Measurements from ENCODE around the gene IRAK1. TPM values are rescaled to one million over a fixed set of nuclear protein-coding genes. Genes with fewer than 3 reads are reported as not detected.

IRAK1 gene
- total and polyA plus RNA-seq, 10 of the 15 experiments (the other 5 are each of a cell fraction or from before 2014, with no cell fraction given), result 4.2 to 136 (median 39.5) TPM

- TF ChIP-seq CEBPZ (IDR thresholded peaks at IDR 0.05; ENCODE audit: low read depth, low read length) (no peak), USF2 (IDR thresholded peaks at IDR 0.05; ENCODE audit: borderline replicate concordance, low read depth, low read length) (no peak), SUPT20H (IDR thresholded peaks at IDR 0.05; ENCODE audit: borderline replicate concordance, control insufficient read depth, low read depth, low read length) (no peak), KAT2A (conservative IDR thresholded peaks at IDR 0.05; ENCODE audit: control insufficient read depth, low read depth, low read length) (no peak), GATAD2B (conservative IDR thresholded peaks at IDR 0.05; ENCODE audit: low read depth) (no peak), RFX5 (IDR thresholded peaks at IDR 0.05; ENCODE audit: low read depth, low read length) (no peak), ZNF384 (IDR thresholded peaks at IDR 0.05; ENCODE audit: borderline replicate concordance, low read depth, low read length) (no peak), YY1 (IDR thresholded peaks at IDR 0.05; ENCODE audit: low read depth, low read length) (peak; percentile 95), RELA (IDR thresholded peaks at IDR 0.05; ENCODE audit: borderline replicate concordance, partially characterized antibody) (no peak), PBX3 (IDR thresholded peaks at IDR 0.05; ENCODE audit: insufficient replicate concordance, low read depth, low read length) (no peak), BMI1 (IDR thresholded peaks at IDR 0.05; ENCODE audit: borderline replicate concordance) (no peak), NKRF (conservative IDR thresholded peaks at IDR 0.05) (peak; percentile 76), BCLAF1 (IDR thresholded peaks at IDR 0.05) (no peak), ZNF24 (IDR thresholded peaks at IDR 0.05) (no peak), NR2C1 (IDR thresholded peaks at IDR 0.05) (peak; percentile 92), IRF3 (IDR thresholded peaks at IDR 0.05) (no peak), MEF2B (IDR thresholded peaks at IDR 0.05; ENCODE audit: partially characterized antibody, poor library complexity, severe bottlenecking) (peak; percentile 20)
Observed at GRCh38 chrX:153970357-153971123, 49.2 kb downstream of the IRAK1 start (continued).
